Endothelial cell of hepatic sinusoid (primary cell): ENCODE measurements around the gene MORF4L1.
"Not testable (repeated sequence)": the region's sequence is repeated elsewhere in the genome, so short reads cannot be mapped to it uniquely, and the experiment has no call there.

Experiments used
- in situ Hi-C: cut with HindIII; loops from 2 replicates; pipeline ENCODE4 v1.10.0; 2017; ENCODE audit warnings: low sequenced_read_pairs

Gene MORF4L1

GRCh38 chr15:78898540-78898939 lies 25.9 kb downstream of the MORF4L1 start:
- in situ Hi-C loops, result no loop called here

DNA sequence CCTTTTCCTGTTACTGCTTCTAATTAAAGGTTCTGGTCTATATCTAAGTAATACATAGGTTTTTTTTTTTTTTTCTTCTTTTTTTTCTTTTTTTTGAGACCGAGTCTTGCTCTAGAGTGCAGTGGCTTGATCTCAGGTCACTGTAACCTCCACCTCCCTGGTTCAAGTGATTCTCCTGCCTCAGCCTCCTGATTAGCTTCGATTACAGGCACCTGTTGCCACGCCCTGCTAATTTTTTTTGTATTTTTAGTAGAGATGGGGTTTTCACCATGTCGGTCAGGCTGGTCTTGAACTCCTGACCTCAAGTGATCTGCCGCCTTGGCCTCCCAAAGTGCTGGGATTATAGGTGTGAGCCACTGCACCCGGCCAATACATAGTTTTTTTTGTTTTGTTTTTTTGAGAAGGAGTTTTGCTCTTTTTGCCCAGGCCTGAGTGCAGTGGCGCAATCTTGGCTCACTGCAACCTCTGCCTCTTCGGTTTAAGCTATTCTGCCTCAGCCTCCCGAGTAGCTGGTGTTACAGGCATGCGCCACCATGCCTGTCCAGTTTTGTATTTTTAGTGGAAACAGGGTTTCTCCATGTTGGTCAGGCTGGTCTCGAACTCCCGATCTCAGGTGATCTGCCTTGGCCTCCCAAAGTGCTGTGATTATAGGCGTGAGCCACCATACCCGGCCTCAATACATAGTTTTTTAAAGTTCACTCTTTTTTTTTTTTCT lies 28.3 kb downstream of the MORF4L1 start:
- in situ Hi-C loops, result not testable (repeated sequence)

DNA sequence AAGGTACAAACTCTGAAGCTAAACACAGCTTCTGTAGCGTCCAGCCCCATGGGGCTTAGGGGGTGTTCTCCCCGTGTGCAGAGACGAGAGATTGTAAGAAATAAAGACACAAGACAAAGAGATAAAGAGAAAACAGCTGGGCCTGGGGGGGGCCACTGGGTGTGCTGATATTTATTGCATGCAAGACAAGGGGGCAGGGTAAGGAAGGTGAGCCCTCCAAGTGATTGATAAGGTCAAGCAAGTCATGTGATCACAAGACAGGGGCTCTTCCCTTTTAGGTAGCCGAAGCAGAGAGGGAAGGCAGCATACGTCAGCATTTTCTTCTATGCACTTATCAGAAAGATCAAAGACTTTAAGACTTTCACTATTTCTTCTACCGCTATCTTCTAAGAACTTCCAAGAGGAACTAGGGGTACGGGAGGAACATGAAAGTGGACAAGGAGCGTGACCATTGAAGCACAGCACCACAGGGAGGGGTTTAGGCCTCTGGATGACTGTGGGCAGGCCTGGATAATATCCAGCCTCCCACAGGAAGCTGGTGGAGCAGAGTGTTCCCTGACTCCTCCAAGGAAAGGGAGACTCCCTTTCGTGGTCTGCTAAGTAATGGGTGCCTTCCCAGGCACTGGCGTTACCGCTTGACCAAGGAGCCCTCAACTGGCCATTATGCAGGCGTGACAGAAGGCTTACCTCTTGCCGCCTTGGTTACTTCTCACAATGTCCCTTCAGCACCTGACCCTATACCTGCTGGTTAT lies 29.8 kb downstream of the MORF4L1 start:
- in situ Hi-C loops, result not testable (repeated sequence)

DNA sequence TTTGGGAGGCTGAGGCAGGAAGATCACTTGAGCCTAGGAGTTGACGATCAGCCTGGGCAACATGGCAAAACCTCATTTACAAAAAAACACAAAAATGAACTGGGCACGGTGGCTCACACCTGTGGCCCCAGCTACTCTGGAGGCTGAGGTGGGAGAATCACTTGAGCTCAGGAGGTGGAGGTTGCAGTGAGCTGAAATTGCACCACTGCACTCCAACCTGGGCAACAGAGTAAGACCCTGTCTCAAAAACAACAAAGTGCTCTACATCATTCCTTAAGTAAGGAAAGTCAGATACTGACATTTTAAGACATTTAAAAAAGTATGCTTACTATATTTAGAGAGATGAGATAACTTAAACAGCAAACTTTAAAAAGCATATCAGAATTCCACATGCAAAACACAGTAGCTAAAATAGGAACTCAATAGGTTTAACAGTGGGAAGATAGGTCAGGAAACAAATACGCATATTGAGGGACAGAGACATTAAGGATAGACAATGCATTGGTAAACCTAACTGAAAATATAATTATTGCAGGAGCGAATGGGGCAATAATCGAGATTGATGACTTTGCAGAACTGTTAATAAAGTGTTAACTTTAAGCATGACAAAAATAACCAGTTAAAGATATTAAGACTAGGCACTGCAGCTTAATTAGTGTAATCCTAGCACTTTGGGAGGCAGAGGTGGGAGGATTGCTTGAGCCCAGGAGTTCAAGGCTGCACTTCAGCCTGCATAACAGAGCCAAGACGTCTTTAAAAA lies 32.1 kb downstream of the MORF4L1 start:
- in situ Hi-C loops, result no loop called here

DNA sequence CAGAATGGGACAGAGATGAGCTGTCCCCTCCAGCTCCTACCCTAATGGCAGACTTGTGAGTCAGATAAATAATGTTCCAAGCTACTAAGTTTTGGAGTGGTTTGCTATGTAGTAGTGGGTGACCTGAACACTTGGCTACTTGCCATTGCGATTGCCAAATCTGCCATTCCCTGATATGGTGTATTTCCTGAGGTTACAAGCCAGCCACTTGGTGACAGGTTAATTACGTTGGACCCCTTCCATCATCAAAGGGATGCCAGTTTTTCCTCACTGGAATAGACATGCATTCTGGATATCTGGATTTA lies 33.6 kb downstream of the MORF4L1 start:
- in situ Hi-C loops, result no loop called here

DNA sequence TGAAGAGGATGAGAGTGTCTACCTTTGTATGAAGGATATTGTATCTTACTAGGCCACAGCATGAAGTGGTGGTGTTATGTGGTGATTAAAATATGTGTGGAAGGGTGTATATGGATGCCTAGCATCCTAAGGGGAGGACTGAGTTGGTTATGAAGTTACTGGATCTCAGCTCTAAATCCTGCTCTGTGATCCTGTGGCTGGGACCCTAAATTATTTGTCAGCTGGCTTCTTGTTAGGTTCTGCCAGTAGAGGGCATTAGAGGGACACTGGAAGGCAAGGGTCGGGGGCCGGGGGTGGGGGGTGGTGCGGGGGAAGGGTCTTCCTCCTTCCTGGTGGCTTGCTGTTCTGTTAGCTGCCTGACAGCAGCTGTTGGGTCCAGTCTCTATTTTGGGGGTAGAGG lies 34.9 kb downstream of the MORF4L1 start:
- in situ Hi-C loops, result no loop called here

DNA sequence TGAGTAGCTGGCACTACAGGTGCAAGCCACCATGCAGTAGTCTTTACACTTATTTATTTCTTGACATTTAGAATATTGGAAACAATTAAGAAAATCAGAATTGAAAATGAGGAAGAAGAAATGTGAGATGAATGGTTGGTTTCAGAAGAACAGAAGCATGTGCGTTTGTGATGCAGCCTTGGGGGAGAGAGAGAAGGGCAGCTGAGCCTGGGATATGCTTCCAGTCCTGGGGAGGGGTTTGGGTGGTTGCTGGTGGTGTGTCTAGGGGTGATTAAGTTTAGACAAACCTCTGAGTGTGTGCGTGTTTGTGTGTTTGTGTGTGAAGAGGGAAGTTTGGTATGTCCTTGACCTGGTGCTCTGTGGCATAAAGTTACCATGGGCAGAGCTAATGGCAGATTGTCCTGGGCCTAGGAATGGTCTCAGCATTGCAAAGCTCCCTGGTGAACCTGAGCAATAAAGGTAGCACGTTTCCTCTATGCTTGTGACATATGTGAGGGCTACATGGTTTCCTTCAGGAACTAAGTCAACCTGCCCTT lies 36.5 kb downstream of the MORF4L1 start:
- in situ Hi-C loops, result no loop called here

GRCh38 chr15:78909791-78910228 lies 37.1 kb downstream of the MORF4L1 start:
- in situ Hi-C loops, result no loop called here

GRCh38 chr15:78910271-78910670 lies 37.6 kb downstream of the MORF4L1 start:
- in situ Hi-C loops, result no loop called here

DNA sequence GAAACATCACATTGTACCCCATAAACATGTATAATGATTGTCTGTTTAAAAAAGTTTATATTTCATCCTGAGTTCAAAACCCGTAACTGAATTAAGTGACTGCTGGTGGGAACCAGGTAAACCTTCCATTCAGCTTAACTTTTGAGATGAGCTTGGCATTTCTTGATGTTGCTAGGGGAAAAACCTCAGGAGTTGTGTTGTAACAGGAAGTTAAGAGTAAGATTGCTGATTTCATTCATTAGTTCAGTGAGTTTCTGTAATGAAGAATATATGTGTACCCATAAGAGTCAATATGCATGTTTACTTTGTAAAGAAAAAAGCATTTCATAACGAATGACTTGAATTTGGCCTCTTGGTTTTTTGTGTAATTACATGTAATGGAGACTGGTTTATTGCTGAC lies 39.6 kb downstream of the MORF4L1 start:
- in situ Hi-C loops, result no loop called here

GRCh38 chr15:78913012-78913411 lies 40.3 kb downstream of the MORF4L1 start:
- in situ Hi-C loops, result no loop called here

DNA sequence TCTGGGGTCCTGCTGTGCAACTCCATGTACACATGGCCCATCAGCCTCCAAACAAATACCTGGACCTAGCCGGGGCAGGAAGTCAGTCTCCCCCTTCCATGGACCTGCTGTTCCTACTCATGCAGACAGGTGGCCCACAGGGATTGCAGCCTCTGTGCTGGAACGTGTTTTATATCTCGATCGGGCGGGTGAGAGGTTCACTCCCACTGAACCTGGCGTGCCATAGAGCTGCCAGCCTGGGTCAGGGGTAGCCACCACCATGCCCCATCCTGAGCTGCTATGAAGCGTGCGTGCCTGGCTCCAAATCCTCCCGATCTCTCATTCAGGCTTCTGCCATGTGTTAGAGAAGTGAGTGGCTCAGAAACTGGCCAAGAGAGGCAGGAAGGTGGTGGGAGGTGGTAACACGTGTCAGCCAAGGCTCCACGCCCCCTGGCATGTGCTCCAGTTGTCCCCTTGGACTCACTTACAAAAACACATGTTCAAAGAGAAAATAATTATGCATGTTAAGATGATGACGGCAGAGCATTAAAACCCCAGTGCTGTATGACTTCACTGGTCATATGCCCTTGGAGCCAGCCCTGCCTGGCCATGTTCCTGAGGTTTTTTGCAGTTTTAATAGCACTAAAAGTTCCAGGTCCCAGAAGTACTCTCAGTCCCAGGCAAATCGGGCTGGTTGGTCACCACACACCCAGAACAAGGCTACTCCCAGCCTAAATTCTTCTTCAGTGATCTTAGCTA lies 41.5 kb downstream of the MORF4L1 start:
- in situ Hi-C loops, result no loop called here

DNA sequence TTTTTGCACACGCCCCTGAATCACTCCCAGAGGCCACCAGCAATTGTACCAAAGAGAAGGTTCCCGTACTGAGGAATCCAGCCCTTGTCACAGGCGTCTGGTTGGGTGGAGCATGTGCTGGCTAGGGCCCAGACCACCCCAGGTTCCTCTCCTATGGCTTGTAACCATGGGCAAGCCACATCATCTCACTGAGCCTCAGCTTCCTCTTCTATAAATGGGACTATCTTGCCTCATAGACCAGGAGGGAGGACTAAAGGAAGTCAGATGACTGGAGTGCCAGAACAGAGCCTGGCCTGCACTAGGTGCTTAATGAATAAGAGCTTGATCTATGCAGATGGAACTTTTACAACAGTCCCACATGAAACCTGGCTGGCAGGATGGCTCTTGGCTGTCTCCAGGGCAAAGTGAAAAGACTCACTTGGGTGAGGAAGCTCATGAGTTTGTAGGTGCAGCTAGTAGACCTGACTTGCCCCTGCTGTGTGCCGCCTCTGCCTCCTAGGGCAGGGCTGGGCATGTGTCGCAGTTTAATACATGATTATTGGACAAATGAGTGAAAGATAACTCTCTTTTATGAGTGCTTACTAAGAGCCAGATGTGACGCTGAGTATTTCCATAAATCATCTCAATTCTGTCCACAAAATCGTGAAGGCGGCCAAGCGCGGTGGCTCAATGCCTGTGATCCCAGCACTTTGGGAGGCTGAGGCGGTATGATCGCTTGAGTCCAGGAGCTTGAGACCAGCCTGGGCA lies 42.8 kb downstream of the MORF4L1 start:
- in situ Hi-C loops, result no loop called here

DNA sequence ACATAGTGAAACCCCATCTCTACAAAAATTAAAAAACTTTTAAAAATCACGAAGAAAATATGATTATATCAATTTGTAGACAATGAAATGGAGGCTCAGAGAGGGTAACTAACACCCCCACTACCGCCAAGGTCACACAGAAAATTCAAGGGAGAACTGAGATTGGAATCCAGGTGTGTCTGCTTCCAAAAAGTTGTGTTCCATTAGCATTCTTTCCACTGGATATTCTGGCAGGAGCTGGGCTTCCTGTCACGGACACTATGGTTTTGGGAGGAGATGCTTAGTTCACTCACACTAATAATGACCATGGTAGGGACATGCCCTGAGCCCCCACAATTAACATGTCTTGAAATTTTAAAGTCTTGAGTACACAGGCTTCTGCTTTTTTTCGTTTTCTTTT lies 43.4 kb downstream of the MORF4L1 start:
- in situ Hi-C loops, result no loop called here

DNA sequence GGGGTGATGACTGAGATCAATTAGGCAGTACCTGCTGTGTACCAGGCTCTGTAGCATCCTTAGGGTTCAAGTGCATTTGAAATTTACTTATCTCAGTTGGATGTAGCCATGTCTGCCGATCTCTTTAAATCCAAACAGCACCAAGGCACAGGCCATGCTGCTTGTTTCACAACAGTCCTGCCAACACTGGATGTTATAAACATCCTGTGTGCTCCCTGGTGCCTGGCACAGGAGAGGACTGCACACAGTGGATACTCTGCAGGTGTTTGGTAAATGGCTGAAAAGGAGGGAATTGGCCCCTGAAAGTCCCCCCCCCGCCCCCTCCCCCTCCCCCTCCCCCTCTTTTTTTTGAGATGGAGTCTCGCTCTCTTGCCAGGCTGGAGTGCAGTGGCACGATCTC lies 45.2 kb downstream of the MORF4L1 start:
- in situ Hi-C loops, result no loop called here

- in situ Hi-C loops, result no loop called here
These were observed 48.8 kb downstream of the MORF4L1 start for GRCh38 chr15:78921517-78921916.

- in situ Hi-C loops, result no loop called here
These were observed 49.2 kb downstream of the MORF4L1 start for GRCh38 chr15:78921940-78922339.

DNA sequence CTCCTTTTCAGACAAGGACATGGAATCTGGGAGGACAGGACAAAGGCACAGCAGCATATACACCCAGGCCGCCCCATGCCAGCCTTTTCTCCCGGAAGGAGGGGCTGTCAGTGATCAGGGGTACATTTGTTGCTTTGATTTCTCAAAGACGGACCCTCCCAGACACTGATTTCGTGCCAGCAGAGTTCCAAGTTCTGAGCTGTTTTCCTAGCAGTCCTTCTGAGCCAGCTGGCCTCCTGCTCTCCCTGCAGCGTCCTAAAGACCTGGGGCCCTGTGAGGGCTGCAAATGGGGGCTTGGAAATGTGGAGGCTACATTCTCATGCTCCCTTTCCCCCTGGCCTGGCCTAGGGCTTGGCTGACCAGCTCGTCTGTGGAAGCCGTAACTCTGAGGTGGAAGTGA lies 49.8 kb downstream of the MORF4L1 start:
- in situ Hi-C loops, result no loop called here

GRCh38 chr15:78923015-78923414 lies 50.3 kb downstream of the MORF4L1 start:
- in situ Hi-C loops, result no loop called here
